Mesendoderm (in vitro differentiated cells): ENCODE results near the gene GAL.

ENCODE experiments used
- DNase-seq: peaks from one replicate; pipeline ENCODE4 v3.0.0; 2013
- H2AK5ac ChIP-seq: 2 replicates; pipeline ENCODE4 v1.6.1; 2013; ENCODE audit warnings: low read length, inconsistent platforms
- H2BK120ac ChIP-seq: 2 replicates; pipeline ENCODE4 v1.6.1; 2013; ENCODE audit warnings: low read depth, mild to moderate bottlenecking, low read length, moderate library complexity, mixed read lengths
- H2BK15ac ChIP-seq: replicated peaks from 2 replicates; pipeline ENCODE4 v1.6.1; 2013; ENCODE audit warnings: low read depth, mild to moderate bottlenecking, moderate library complexity
- H2BK5ac ChIP-seq: 2 replicates; pipeline ENCODE4 v1.6.1; 2013; ENCODE audit warnings: low read length, inconsistent platforms
- H3K18ac ChIP-seq: 2 replicates; pipeline ENCODE4 v1.6.1; 2013; ENCODE audit warnings: mild to moderate bottlenecking, low read length, mixed read lengths
- H3K23ac ChIP-seq: one replicate; pipeline ENCODE4 v1.6.1; 2013; ENCODE audit warnings: low read length
- H3K27ac ChIP-seq: 2 replicates; pipeline ENCODE4 v1.5.1; 2013; ENCODE audit warnings: low read depth, mild to moderate bottlenecking, inconsistent platforms, low read length, moderate library complexity
- H3K27me3 ChIP-seq: 2 replicates; pipeline ENCODE4 v1.6.1; 2013; ENCODE audit warnings: low read length, control low read depth, mild to moderate bottlenecking, inconsistent platforms; ENCODE audit not compliant: insufficient read depth, poor library complexity
- H3K36me3 ChIP-seq: 2 replicates; pipeline ENCODE4 v1.6.1; 2013; ENCODE audit warnings: low read length, inconsistent platforms; ENCODE audit not compliant: control insufficient read depth, insufficient read depth
- H3K4ac ChIP-seq: one replicate; pipeline ENCODE4 v1.6.1; 2013; ENCODE audit warnings: low read depth, mild to moderate bottlenecking, low read length, moderate library complexity
- H3K4me1 ChIP-seq: 2 replicates; pipeline ENCODE4 v1.6.1; 2013; ENCODE audit warnings: low read depth, low read length, inconsistent platforms; ENCODE audit not compliant: control insufficient read depth
- H3K4me2 ChIP-seq: 2 replicates; pipeline ENCODE4 v1.6.1; 2013; ENCODE audit warnings: low read length
- H3K4me3 ChIP-seq: 2 replicates; pipeline ENCODE4 v1.5.1; 2013; ENCODE audit warnings: mild to moderate bottlenecking, low read length
- H3K56ac ChIP-seq: one replicate; pipeline ENCODE4 v1.6.1; 2013; ENCODE audit warnings: low read length
- H3K79me1 ChIP-seq: 2 replicates; pipeline ENCODE4 v1.6.1; 2013; ENCODE audit warnings: low read length, inconsistent platforms
- H3K79me2 ChIP-seq: 2 replicates; pipeline ENCODE4 v1.6.1; 2013; ENCODE audit warnings: mild to moderate bottlenecking, low read length; ENCODE audit not compliant: control insufficient read depth, insufficient read depth
- H3K9ac ChIP-seq: 2 replicates; pipeline ENCODE4 v1.6.1; 2013; ENCODE audit warnings: low read length, inconsistent platforms
- H4K5ac ChIP-seq: one replicate; pipeline ENCODE4 v1.6.1; 2013; ENCODE audit warnings: low read length
- H4K8ac ChIP-seq: one replicate; pipeline ENCODE4 v1.6.1; 2013; ENCODE audit warnings: low read depth, mild to moderate bottlenecking, control low read depth, low read length, moderate library complexity
- WGBS: extraction: QIAGEN DNeasy Blood & Tissue Kit; methylation state at CpG from one replicate; pipeline ENCODE4 v1.1.7; 2013; ENCODE audit warnings: low lambda C conversion rate, missing lambda C conversion rate; ENCODE audit not compliant: insufficient coverage; ENCODE audit errors: extremely low coverage; 5-methylcytosine and 5-hydroxymethylcytosine counted together

GAL gene

GRCh38 chr11:68651208-68651984 lies 32.9 kb upstream of the GAL start:
- H3K79me2 ChIP-seq: no peaks in the 10 kb centered on the region
- H3K18ac ChIP-seq: peak overlapping the region; percentile 24
- no peaks in the 10 kb centered on the region for H3K27me3 ChIP-seq
- H3K36me3 ChIP-seq: no peaks in the 10 kb centered on the region
- H3K4ac ChIP-seq: peak overlapping the region; percentile 17
- peak overlapping the region; percentile 56 for H2BK120ac ChIP-seq
- DNase-seq: peak; percentile 83
- H2BK5ac ChIP-seq: peak overlapping the region; percentile 37
- WGBS: no CpG with 5 or more reads among the region's 22 CpGs
- no peak overlapping the region for H4K5ac ChIP-seq
- H3K23ac ChIP-seq: no peak overlapping the region
- H3K27ac ChIP-seq: peak overlapping the region; percentile 27
- H3K56ac ChIP-seq: peak overlapping the region; percentile 58
- H3K4me1 ChIP-seq: peaks cover 3% of the 10 kb centered on the region
- H2BK15ac ChIP-seq: no peak overlapping the region
- peak overlapping the region; percentile 17 for H2AK5ac ChIP-seq
- H3K79me1 ChIP-seq: no peaks in the 10 kb centered on the region
- H3K4me3 ChIP-seq: no peak overlapping the region
- no peak overlapping the region for H3K9ac ChIP-seq
- H3K4me2 ChIP-seq: no peak overlapping the region
- H4K8ac ChIP-seq: no peak overlapping the region

- H3K27me3 ChIP-seq: no peaks in the 10 kb centered on the region
- no peak for DNase-seq
Measured at GRCh38 chr11:68651985-68652682, 32.2 kb upstream of the GAL start.

GRCh38 chr11:68652683-68653156 lies 31.6 kb upstream of the GAL start:
- H2BK120ac ChIP-seq: no peak overlapping the region
- peaks cover 3% of the 10 kb centered on the region for H3K4me1 ChIP-seq
- H3K27me3 ChIP-seq: no peaks in the 10 kb centered on the region
- DNase-seq: no peak
- H3K79me1 ChIP-seq: no peaks in the 10 kb centered on the region
- H3K4me2 ChIP-seq: no peak overlapping the region
- no peak overlapping the region for H3K9ac ChIP-seq
- no peak overlapping the region for H3K27ac ChIP-seq
- WGBS: no CpG with 5 or more reads among the region's 12 CpGs
- no peak overlapping the region for H4K5ac ChIP-seq
- H3K18ac ChIP-seq: peak overlapping the region; percentile 11
- H3K36me3 ChIP-seq: no peaks in the 10 kb centered on the region
- no peak overlapping the region for H2AK5ac ChIP-seq
- no peak overlapping the region for H3K4ac ChIP-seq
- no peak overlapping the region for H2BK5ac ChIP-seq
- no peaks in the 10 kb centered on the region for H3K79me2 ChIP-seq
- no peak overlapping the region for H2BK15ac ChIP-seq
- no peak overlapping the region for H3K56ac ChIP-seq
- no peak overlapping the region for H3K23ac ChIP-seq
- H3K4me3 ChIP-seq: no peak overlapping the region
- no peak overlapping the region for H4K8ac ChIP-seq

More at GRCh38 chr11:68651985-68652682, 32.2 kb upstream of the GAL start:
- peak overlapping the region; percentile 58 for H3K56ac ChIP-seq
- H2AK5ac ChIP-seq: no peak overlapping the region
- no peak overlapping the region for H2BK120ac ChIP-seq
- H3K4me1 ChIP-seq: peaks cover 3% of the 10 kb centered on the region
- H2BK15ac ChIP-seq: no peak overlapping the region
- H4K5ac ChIP-seq: no peak overlapping the region
- H3K27ac ChIP-seq: no peak overlapping the region
- H3K36me3 ChIP-seq: no peaks in the 10 kb centered on the region
- H3K79me2 ChIP-seq: no peaks in the 10 kb centered on the region
- no peaks in the 10 kb centered on the region for H3K79me1 ChIP-seq
- peak overlapping the region; percentile 31 for H2BK5ac ChIP-seq
- peak overlapping the region; percentile 24 for H3K18ac ChIP-seq
- no peak overlapping the region for H3K9ac ChIP-seq
- H3K4me2 ChIP-seq: no peak overlapping the region
- no peak overlapping the region for H4K8ac ChIP-seq
- H3K23ac ChIP-seq: no peak overlapping the region
- peak overlapping the region; percentile 17 for H3K4ac ChIP-seq
- no peak overlapping the region for H3K4me3 ChIP-seq
- WGBS: no CpG with 5 or more reads among the region's 16 CpGs

GRCh38 chr11:68653486-68654430 lies 30.6 kb upstream of the GAL start:
- no CpG with 5 or more reads among the region's 24 CpGs for WGBS

GRCh38 chr11:68654978-68655377 lies 29.4 kb upstream of the GAL start:
- H3K56ac ChIP-seq: no peak overlapping the region
- H3K23ac ChIP-seq: no peak overlapping the region
- no peak overlapping the region for H3K27ac ChIP-seq
- no peak overlapping the region for H3K4ac ChIP-seq
- WGBS: no CpG with 5 or more reads among the region's 8 CpGs
- H3K4me3 ChIP-seq: no peak overlapping the region
- no peak overlapping the region for H3K18ac ChIP-seq
- H3K4me1 ChIP-seq: peaks cover 3% of the 10 kb centered on the region
- no peak overlapping the region for H4K5ac ChIP-seq
- H3K79me2 ChIP-seq: no peaks in the 10 kb centered on the region
- H2BK15ac ChIP-seq: no peak overlapping the region
- H3K4me2 ChIP-seq: no peak overlapping the region
- no peaks in the 10 kb centered on the region for H3K27me3 ChIP-seq
- H3K36me3 ChIP-seq: no peaks in the 10 kb centered on the region
- H4K8ac ChIP-seq: no peak overlapping the region
- DNase-seq: no peak
- H2AK5ac ChIP-seq: no peak overlapping the region
- H3K9ac ChIP-seq: no peak overlapping the region
- H2BK5ac ChIP-seq: no peak overlapping the region
- no peaks in the 10 kb centered on the region for H3K79me1 ChIP-seq
- H2BK120ac ChIP-seq: no peak overlapping the region

More at GRCh38 chr11:68653486-68654430, 30.6 kb upstream of the GAL start:
- Histone ChIP-seq H3K27me3 (no peaks in the 10 kb centered on the region), H3K79me1 (no peaks in the 10 kb centered on the region), H4K5ac (no peak overlapping the region), H3K79me2 (no peaks in the 10 kb centered on the region), H2AK5ac (no peak overlapping the region), H3K9ac (no peak overlapping the region), H3K18ac (no peak overlapping the region), H3K23ac (no peak overlapping the region), H2BK120ac (no peak overlapping the region), H3K4ac (no peak overlapping the region), H2BK15ac (no peak overlapping the region), H3K4me3 (no peak overlapping the region), H4K8ac (no peak overlapping the region), H3K56ac (no peak overlapping the region), H2BK5ac (no peak overlapping the region), H3K36me3 (no peaks in the 10 kb centered on the region), H3K4me1 (peaks cover 3% of the 10 kb centered on the region), H3K4me2 (no peak overlapping the region), H3K27ac (no peak overlapping the region)
- no peak for DNase-seq
